KBM-7 (cell line): ENCODE results near the gene RABEP2.
"Not testable (repeated sequence)": the region's sequence is repeated elsewhere in the genome, so short reads cannot be mapped to it uniquely, and the experiment has no call there.

Source experiments
- DNase-seq: peaks from one replicate; pipeline ENCODE4 v3.0.0-alpha.2; 2015
- in situ Hi-C: fragments of 300-500 bp; cut with MboI; formaldehyde crosslinking; loops from 2 replicates; pipeline ENCODE4 v1.14.3; 2020; ENCODE audit warnings: low sequenced_read_pairs, low pct_unique_long_range_greater_than_20kb, mixed read lengths

The RABEP2 gene

DNA sequence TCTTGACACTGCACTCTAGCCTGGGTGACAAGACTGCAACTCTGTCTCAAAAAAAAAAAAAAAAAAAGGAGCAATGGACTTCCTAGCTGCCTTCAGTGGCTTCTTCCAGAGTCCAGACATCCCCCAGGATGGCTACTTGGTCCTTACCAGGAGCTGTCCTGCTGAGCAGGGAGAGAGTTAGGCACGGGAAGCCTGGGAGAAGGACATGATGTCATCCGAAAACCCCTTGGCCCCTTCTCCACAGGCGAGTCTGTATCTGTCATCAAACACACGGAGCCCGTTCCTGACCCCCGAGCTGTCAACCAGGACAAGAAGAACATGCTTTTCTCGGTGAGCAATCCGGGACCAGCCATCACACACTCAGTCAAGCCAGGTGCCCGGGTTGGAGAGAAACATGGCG lies 38.1 kb downstream of the RABEP2 start:
- in situ Hi-C loops, result no loop called here
- no peak for DNase-seq

DNA sequence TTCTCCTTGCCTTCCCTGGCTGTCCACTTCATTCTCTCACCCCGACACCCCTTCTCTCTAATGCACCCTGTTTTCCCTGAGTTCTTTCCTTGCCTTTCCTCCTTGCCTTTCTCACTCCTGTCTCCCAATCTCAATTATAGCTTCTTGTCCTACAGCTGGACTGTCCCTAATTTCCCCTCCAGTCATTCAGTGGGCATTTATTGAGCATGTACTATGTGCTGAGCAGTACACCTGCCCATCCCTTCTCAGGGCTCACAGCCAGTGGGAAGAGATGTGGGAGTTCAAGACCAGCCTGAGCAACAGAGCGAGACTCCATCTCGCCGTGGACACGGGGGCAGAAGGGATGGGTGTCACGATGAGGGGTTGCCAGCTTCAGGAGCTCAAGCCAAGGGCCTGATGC lies 41.0 kb downstream of the RABEP2 start:
- DNase-seq, result no peak
- in situ Hi-C loops, result no loop called here

DNA sequence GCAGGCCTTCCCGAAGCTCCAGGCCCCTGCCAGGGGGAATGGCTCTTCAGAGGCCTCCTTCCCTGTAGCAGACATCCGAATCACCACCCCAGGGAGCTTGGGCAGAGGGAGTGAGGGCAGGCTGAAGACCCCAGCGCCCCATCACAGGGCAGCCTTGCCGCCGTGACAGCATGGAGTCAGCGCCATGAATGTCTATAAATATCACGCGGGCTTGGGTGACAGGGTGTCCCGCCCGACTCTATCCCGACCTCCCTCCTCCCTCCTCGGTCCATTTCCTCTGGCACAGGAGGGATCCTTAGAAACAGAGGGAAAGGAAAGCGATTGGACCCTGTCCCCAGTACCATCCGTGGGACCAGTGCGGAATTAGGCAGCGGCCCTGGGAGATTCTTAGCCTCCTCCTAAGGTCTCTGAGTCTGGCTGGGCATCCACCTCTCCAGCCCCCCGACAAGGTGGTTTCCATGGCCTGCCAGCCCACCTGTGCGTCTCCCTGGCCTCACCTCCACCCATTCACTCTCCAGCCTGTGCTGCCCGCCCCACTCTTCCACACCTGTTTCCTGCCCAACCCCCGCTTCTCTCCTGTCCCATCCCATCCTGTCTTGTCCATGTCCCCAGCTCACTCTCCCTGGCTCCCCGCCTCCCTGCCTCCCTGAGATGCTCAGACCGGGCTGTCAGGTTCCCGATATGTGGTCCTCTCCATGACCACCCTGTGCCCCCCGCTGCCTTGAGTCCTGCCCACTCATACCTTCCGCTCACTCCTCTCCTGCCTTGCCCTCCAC lies 41.6 kb downstream of the RABEP2 start:
- no peak for DNase-seq
- in situ Hi-C loops, result no loop called here

DNA sequence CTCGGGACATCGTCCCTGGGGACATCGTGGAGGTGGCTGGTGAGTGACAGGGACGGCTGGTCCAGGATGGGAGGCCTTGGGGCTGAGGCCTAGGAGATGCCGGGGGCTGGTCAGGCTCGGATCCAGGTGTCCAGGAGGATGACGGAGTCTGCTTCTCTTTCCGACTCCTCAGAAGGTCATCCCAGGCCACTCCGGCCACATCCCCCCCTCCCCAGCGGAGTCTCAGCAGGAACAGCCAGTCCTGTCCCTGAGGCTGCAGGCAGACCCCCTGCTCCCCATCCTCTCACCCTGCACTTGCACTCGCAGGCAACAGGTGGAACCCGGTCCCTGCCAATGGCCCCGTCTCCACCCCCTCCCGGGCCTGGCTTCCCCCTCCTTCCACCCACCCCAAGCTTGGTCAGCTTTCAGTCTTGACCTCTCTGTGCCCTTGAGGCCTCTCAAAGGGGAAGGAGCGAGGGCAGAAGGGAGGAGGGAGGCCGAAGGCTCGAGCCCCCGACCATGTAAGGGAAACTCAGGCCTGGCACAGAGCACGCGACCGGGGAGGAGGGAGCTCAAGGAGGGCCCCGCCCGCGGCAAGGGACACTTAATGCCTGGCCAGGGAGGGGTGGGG lies 42.4 kb downstream of the RABEP2 start:
- DNase-seq, result no peak
- in situ Hi-C loops, result no loop called here

DNA sequence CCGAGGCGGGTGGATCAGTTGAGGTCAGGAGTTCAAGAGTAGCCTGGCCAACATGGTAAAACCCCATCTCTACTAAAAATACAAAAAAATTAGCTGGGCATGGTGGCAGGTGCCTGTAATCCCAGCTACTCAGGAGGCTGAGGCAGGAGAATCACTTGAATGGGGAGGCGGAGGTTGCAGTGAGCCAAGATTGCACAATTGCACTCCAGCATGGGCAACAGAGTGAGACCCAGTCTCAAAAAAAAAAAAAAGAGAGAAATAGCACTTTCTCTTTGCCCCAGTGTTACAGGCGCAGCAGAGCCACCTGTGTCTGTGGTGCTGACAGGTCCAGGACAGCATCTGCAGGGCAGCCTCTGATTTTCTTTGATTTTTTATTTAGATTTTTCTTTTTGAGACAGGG lies 43.5 kb downstream of the RABEP2 start:
- in situ Hi-C loops, result not testable (repeated sequence)

DNA sequence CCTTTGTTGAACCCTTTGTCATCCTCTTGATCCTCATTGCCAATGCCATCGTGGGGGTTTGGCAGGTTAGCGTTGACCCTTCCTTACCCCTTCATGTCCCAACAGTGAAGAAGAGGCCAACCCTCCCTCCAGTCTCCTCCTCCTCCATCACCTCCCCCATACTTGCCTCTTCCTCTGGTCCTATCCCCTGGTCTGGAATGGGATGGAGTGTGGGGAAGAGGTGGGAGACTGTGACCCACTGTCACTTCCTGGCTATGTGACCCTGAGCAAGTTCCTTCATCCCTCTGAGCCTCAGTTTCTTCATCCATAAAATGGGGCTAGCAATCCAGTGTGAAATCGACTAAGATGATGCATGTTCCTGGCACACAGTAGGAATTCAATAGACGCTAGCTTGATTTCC lies 44.1 kb downstream of the RABEP2 start:
- no peak for DNase-seq
- in situ Hi-C loops, result no loop called here

More for the DNA sequence above, 43.5 kb downstream of the RABEP2 start:
- not testable (repeated sequence) for DNase-seq

DNA sequence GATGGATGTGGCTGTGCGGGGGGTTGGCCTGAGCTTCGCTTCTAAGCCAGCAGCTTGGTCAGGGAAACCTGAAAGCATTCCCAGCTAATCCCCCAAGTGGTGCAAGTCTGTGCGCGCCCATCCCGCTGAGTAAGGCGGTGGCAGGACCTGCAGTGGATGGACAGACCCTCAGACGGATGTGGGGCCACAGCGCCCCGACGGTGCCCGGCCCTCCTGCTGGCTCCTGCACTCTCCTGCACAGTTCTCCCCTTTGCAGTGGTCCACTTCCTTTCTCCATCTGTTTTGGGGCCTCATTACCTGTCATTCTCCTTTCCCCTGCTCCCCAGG lies 44.5 kb downstream of the RABEP2 start:
- in situ Hi-C loops, result no loop called here
- no peak for DNase-seq

DNA sequence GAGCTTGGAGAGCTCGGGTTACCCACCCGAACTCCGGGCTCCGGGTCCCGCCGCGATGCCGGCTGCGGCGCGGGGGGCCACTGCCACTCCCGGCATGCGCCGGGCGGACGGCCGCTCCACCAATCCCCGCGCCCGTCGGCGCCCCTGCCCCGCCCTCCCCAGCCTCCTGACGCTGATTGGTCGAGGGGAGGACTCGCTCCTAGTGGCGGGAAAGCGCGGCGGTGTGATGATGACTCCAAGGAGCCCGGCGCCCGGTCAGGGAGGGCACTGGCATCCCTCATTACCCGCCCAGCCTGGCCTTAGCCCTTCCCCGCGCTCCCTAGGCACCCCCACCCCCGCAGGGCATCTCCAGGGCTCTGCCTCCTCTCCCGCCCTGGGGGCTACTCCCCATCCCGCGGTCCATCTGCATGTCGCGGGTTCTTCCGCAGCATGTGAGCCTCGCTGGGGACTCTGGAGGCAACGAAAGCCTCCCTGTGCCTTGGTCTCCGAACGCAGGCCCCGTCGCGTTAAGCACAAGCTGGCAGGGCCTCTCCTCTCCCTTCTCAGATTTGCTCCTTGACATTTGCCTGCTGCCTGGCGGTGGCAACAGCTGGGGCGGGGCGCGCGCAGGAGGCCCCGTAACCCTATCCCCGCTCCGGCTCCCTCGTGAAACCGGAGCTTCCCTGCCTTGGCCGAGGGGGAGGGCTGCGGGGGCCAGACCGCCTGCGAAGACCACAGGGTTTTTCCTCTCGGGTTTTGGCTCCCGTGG lies 45.0 kb downstream of the RABEP2 start:
- in situ Hi-C loops, result no loop called here
- peak; percentile 81 for DNase-seq

DNA sequence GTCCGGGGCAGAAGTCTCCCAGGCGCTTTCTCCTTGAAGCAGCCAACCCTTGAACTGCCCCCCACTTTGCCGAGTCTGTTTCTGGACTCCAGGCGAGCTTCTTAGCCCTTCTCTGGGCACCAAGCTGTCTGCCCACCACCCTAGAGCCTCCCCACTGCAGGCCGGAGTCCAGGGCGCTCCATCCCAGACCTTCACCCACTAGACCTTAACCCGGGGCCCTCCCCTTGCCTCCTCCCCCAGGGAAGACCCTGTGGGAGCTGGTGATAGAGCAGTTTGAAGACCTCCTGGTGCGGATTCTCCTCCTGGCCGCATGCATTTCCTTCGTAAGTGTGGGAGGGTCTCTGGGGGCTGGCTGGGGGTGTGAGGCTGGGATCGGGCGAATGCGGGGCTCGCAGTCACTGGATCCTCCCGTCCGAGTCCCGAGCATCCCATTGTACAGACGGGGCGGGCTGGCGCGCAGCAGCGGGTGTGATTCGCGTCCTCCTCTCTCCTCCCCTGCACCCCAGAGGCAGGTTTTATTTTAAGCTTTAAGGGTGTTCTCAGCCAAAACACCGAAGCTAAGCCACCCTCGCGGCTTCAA lies 45.7 kb downstream of the RABEP2 start:
- in situ Hi-C loops, result no loop called here
- DNase-seq, result no peak

DNA sequence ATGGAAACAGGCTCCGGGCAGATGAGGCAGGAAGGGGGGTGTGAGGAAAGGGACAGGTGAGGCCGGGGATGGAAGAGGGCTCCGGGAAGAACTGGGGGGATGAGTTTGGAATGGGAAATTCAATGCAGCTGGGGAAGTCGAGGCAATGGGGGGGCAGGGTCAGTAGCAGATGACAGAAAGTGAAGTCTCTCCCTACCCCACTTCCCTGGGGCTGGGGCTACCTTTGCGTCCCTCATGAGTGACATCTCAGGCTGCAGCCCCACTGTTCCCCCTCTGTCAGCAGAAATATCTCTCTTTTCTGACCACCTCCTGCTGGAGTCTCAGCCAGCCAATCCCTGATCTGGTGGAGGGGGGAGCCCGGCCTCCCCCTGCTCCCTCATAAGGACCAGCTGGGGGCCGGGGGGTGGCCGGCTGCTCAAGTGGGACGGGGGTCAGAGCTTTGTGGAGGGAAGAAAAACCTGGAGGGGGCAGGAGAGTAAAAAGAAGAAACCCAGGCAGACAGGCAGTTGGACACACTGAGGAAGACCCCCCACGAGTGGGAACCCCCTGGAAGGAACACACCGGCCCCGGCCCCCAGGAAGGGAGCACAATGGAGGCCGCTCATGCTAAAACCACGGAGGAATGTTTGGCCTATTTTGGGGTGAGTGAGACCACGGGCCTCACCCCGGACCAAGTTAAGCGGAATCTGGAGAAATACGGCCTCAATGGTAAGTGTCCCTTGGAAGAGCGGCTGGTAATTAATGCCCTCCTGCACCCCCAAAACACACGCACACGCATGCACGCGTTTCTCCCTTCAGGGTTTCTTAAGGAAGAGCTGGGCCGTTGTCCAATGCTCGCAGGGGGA lies 46.7 kb downstream of the RABEP2 start, which contains the start of gene ATP2A1:
Gene ATP2A1 (plus strand): TSS at position 406 of the 844 bp plus-strand sequence. CDS start 184 bp downstream, at position 590.
- in situ Hi-C loops, result no loop called here
- DNase-seq, result no peak

DNA sequence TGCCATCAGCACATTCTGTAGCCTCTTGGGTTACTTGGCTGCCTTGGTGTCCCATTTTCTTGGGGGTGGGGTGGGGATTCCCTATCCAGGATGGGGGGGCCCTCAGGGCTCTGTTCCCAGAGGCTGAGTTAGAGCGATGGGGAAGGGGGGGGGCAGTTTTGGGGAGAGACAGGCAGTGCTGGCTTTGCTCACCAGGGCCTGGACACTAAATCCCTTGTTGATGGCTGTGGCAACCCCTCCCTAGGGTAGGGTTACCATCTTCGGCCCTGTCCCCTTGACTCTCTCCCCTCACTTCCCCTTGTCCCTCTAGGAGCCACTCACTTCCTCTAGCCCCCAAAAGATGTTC lies 47.4 kb downstream of the RABEP2 start:
- in situ Hi-C loops, result no loop called here

DNA sequence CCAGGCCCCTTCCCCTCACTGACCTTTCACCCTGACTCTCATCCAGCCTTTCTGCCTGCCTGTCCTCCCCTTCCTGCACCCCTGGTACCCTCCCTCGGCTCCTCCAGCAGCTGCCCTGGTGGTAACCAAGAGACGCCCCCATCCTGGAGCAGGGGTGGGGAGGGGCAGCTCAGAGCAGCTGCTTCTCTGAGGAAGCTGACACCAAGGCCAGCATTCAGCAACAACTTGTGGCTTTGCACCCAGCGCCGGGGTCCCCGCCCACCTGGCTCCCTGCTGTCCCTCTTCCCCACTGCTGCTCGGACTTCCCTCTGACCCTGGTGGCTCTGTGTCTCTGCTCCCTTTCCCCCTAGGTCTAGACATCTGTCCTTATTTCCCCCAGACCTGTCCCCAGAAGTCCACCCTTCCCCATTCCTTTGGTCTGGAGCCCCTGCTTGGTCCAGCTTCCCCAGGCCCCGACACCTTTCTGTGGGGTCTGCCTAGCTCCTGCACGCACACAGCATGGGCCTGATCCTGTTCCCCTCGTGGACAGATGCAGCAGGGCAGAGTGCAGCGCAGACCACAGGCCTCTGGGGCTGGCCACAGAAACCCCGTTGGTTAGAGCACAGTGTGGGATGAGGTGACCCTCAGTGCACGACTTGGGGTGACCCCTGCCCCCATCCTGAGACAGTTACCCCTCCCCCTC lies 47.9 kb downstream of the RABEP2 start:
- in situ Hi-C loops, result no loop called here
- DNase-seq, result peak; percentile 29

More for the DNA sequence above, 47.4 kb downstream of the RABEP2 start:
- no peak for DNase-seq

DNA sequence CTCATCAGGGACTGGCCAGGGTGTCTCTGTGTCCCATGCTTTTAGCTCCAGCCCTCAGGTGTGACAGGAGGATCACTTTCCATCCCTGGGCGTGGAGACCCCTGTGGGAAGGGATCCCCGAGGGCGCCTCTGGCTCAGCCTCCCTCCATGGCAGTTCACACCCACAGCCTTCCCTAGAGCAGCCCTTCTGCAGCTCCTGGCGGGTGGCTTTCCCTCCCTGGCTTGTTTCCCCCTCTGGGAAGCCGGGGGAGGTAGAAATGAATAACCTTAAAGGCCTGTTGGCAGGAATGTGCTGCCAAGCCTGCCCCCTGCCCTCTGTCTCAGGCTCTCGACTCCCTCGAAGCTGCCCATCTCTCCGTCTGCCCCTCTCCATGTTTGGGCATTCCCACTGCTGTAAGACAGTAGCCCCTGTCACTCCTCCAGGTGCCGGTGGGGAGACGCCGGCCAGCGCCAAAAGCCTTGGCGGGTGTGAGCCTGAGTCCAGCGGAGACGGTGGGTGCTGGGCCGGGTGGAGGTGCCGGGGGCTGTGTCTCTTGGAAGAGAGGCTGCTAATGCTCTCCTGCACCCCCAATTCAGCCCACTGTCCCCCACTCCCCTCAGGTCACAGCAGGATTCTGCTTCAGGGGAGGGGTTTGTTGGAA lies 48.9 kb downstream of the RABEP2 start:
- in situ Hi-C loops, result no loop called here
- DNase-seq, result no peak

DNA sequence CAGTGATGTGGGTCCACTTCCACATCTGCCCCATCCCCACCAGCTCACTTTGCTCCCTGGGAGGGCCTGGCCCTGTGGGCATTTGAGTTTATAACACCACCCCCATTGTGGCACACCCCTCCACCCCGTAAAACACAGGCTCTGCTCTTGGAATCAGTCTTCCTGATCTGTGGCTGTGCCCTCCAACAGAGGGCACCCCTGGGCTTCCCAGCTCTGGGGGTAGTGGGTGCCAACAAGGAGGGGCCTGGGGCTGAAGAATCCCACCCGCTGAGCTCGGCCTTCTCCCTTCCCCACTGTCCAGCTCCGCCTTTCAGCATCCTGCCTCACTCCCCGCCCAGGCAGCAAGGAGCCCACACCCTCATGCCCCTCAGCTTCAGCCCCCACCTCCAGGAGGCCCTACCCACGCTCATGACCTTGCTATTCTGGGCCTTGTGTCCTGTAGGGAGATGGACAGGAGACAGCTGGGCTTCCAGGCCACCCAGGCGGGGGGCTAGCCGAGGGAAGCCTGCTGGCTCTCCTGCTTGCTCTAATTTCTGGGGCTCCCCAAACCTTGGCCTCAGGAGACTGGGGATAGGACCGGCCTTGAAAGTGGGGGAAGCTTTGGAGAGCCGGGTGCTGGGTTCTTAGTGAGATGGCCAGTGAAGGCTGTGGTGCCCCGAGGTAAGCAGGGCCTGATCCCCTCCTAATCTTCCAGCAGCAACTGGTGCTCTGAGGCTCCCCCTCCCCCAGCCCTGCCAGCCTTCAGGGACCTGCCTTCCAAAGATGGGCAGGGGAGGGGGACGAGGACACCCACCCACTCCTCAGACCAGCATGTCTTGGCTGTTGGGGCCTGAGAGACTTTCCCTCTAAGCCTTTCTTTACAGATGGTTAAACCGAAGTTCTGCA lies 49.7 kb downstream of the RABEP2 start:
- in situ Hi-C loops, result no loop called here
- no peak for DNase-seq

DNA sequence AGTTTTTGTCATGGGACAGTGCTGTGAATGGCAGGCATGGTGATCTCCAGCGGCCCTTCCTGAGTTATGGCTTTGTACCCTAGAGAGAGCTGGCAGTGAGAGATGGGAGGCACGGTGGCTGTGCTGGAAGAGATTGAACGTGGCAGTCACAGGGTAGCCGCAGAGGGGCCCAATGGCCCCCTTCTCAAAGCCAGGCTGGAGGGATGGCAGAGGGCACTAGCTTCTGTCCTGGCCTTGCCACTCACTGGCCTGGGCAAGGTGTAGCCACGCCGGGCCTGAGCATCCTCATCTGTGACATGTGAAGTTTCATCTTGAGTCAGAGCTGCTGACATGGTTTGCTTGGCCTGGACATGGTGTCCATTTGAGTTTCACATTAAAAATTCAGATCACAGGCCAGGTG lies 50.6 kb downstream of the RABEP2 start:
- no peak for DNase-seq
- in situ Hi-C loops, result no loop called here

DNA sequence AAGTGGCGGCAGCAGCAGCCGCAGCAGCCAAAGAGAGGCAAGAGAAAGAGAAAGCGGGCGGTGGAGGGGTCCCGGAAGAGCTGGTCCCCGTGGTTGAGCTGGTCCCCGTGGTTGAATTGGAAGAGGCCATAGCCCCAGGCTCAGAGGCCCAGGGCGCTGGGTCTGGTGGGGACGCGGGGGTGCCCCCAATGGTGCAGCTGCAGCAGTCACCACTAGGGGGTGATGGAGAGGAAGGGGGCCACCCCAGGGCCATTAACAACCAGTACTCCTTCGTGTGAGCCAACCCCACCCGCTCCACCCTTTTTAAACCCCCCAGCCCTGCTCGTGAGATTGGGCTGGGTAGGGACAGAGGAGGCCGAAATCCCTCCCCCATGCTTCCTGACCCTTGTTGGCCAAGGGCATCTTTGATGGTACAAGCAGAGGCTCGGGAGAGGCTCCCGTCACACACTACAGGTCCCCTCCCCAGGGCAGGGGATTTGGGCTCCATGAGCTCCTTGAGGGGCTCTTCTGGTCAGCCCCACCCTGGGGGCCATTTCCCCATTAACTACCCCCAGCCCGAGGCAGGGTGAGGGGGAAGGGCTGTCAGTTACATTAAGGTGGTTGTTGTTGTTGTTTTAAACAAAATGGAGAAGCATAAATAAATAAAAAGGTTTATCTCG lies 51.4 kb downstream of the RABEP2 start:
- in situ Hi-C loops, result no loop called here
- DNase-seq, result peak; percentile 56

DNA sequence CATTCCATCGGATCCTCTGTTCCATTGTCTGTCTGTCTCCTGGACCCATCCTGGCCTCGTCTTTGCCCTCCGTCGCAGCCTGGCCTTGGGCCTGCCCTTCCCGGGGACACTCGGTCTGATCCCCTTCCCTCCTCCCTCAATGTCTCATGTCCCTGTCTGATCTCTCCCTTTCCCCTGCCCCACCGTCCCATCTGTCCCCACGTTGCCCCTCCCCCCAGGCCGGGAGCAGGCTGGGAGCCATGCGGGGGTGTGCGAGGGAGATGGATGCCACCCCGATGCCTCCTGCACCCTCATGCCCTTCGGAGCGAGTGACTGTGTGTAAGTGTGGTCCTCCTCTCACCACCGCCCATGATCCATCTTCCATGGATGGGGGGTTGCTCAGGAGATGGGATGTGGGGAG lies 52.1 kb downstream of the RABEP2 start:
- in situ Hi-C loops, result no loop called here
- no peak for DNase-seq
